C4-2B (cell line): ENCODE results near the gene FAM20B.

Experiments
- CTCF ChIP-seq: fragments of 450-650 bp; conservative IDR thresholded peaks from 2 replicates; pipeline ENCODE4 v1.5.1; 2017; ENCODE audit warnings: mild to moderate bottlenecking
- ZFX ChIP-seq: fragments of 450-650 bp; IDR thresholded peaks from 2 replicates; pipeline ENCODE4 v1.6.1; 2017

DNA sequence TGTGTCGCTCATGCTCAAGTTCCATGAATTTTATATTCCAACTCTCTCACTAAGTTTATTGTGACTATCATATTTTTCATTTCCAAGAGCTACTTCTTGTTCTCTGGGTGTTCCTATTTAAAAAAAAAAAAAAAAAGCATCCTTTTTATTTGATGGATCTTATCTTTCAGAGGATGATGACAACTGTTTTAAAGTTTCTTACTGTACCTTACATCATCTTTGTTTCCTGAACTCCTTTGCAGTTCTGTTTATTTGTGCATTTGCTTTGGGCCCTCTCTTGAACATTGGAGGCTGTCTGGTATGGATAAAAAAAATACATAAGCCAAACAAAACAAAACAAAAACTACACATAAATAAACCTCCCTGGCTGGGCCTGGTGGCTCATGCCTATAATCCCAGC, 32.1 kb upstream of the FAM20B start:
- TF ChIP-seq CTCF (no peak), ZFX (no peak)
